ENCODE data around the gene MEX3D. TPM values are rescaled to one million over a fixed set of nuclear protein-coding genes. Genes with fewer than 3 reads are reported as not detected.

MEX3D gene
- 1 to 10 TPM; 2.4 to 7.9 (median 5.3) TPM for total RNA-seq

DNA sequence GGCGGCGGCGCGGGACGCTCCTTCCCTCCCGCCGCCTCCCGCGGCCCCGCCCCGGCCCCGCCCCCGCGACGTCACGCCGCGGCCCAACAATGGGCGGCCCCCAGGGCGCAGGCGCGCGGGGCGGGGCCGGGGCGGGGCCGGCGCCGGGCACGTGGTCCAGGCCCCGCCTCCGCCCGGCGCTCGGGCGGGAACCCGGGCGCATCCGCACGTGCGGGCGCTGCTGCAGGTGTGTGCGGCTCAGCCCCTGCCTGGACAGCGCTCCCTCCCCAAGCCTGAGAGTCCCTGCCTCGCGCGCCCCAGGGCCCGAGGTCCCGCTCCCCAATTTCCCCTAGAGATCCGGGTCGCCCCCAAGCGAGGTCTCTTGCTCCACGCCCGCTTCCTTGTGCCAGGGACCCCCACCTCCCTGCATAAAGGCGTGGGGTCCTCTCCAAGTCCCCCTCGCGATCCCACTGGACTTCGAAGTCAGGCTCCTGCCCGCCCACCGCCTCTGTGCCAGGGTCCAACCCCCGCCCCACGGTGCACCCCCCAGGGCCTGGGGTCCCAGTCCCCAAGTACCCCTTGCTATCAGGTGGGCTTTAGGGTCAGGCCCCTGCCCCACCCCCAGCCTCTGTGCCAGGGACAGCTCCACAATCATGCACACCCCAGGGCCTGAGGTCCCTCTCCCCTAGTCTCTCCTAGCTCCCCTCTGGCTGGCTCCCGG lies at the start of gene MEX3D:
MEX3D (minus strand) TSS at position 6 of the 700 bp plus-strand sequence. CDS start 267 bp downstream, outside the sequence.
- TF ChIP-seq, protein P1, sequence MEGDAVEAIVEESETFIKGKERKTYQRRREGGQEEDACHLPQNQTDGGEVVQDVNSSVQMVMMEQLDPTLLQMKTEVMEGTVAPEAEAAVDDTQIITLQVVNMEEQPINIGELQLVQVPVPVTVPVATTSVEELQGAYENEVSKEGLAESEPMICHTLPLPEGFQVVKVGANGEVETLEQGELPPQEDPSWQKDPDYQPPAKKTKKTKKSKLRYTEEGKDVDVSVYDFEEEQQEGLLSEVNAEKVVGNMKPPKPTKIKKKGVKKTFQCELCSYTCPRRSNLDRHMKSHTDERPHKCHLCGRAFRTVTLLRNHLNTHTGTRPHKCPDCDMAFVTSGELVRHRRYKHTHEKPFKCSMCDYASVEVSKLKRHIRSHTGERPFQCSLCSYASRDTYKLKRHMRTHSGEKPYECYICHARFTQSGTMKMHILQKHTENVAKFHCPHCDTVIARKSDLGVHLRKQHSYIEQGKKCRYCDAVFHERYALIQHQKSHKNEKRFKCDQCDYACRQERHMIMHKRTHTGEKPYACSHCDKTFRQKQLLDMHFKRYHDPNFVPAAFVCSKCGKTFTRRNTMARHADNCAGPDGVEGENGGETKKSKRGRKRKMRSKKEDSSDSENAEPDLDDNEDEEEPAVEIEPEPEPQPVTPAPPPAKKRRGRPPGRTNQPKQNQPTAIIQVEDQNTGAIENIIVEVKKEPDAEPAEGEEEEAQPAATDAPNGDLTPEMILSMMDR (IDR thresholded peaks at IDR 0.05 in 4 of 5, conservative IDR thresholded peaks at IDR 0.05 in 1 of 5): no peak
- no peak for TF ChIP-seq POLR2A (IDR thresholded peaks at IDR 0.05)
- intact Hi-C loops (cut with DNase I; ENCODE audit: low total_unique reads): loop anchor here (1.0 to 5.0 kb wide), 2 partner anchors 39 to 85 kb away; partner anchors contain the start of gene UQCR11
- H3K9me3 ChIP-seq: no peaks in the 10 kb centered on the region
- ATAC-seq (peak; percentile 79 to 90), DNase-seq (peak; percentile 37 to 62)
- peak within 1 kb of the TSS; percentile 37 to 53 (median 51) for H3K4me3 ChIP-seq
- H3K27ac ChIP-seq: peak within 1 kb of the TSS in 3 of 4 donors; percentile 13 to 62 (median 52)
- peaks cover 6 to 11% (median 8%) of the 10 kb centered on the region in 3 donors for H3K27me3 ChIP-seq
- H3K36me3 ChIP-seq: no peaks in the 10 kb centered on the region
- H3K4me1 ChIP-seq: peaks cover 4 to 7% of the 10 kb centered on the region in 2 donors
- in situ Hi-C loops (cut with MboI; ENCODE audit: low sequenced_read_pairs in 4 of 4): no loop called here

DNA sequence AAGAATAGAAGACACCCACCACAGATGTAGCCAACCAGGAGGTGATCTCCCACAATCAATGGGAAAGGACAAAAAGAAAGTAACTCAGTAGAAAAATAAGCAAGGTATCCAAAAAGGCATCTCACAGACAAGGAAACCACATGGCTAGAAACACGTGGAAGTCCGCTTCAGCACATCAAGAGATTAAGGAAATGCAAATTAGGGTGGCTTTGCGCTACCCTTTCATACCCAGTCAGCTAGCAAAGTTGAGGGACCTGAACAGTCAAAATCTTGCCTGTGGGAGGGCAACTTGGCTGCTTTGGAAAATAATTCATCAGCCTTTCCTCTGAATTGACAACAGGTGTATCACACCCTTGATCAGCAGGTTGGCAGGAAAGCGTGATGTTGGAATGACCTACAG lies 48.8 kb upstream of the MEX3D start:
- Histone ChIP-seq H3K9me3 (no peaks in the 10 kb centered on the region), H3K4me1 (no peaks in the 10 kb centered on the region), H3K27ac (no peak overlapping the region), H3K4me3 (no peak overlapping the region), H3K36me3 (peaks cover 0 to 28% of the 10 kb centered on the region in 2 donors), H3K27me3 (no peaks in the 10 kb centered on the region)
- TF ChIP-seq, protein P1 (IDR thresholded peaks at IDR 0.05 in 4 of 5, conservative IDR thresholded peaks at IDR 0.05 in 1 of 5): no peak
- no peak for TF ChIP-seq POLR2A (IDR thresholded peaks at IDR 0.05)
- in situ Hi-C loops (cut with MboI; ENCODE audit: low sequenced_read_pairs in 4 of 4) (no loop called here), intact Hi-C loops (cut with DNase I; ENCODE audit: low total_unique reads) (no loop called here)
- ATAC-seq (no peak), DNase-seq (no peak)

DNA sequence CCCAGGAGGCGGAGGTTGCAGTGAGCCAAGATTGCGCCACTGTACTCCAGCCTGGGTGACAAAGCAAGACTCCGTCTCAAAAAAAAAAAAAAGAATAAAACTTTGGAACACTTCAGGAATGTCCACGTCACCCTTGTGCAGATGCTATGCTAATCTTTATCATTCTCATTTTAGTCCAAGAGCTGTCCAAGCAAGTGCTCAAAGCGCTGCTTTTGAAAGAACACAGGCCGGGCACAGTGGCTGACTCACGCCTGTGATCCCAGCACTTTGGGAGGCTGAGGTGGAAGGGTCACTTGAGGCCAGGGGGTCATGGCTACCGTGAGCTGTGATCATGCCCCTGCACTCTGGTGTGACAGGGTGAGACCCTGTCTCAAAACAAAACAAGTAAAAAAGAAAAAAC lies 48.3 kb upstream of the MEX3D start:
- Histone ChIP-seq H3K4me3 (no peak overlapping the region), H3K27ac (no peak overlapping the region), H3K27me3 (no peaks in the 10 kb centered on the region), H3K4me1 (no peaks in the 10 kb centered on the region), H3K9me3 (no peaks in the 10 kb centered on the region), H3K36me3 (peaks cover 0 to 26% of the 10 kb centered on the region in 2 donors)
- in situ Hi-C loops (cut with MboI; ENCODE audit: low sequenced_read_pairs in 4 of 4) (no loop called here), intact Hi-C loops (cut with DNase I; ENCODE audit: low total_unique reads) (no loop called here)
- ATAC-seq: no peak
- DNase-seq: no peak
- TF ChIP-seq, protein P1 (IDR thresholded peaks at IDR 0.05 in 4 of 5, conservative IDR thresholded peaks at IDR 0.05 in 1 of 5): no peak
- no peak for TF ChIP-seq POLR2A (IDR thresholded peaks at IDR 0.05)

DNA sequence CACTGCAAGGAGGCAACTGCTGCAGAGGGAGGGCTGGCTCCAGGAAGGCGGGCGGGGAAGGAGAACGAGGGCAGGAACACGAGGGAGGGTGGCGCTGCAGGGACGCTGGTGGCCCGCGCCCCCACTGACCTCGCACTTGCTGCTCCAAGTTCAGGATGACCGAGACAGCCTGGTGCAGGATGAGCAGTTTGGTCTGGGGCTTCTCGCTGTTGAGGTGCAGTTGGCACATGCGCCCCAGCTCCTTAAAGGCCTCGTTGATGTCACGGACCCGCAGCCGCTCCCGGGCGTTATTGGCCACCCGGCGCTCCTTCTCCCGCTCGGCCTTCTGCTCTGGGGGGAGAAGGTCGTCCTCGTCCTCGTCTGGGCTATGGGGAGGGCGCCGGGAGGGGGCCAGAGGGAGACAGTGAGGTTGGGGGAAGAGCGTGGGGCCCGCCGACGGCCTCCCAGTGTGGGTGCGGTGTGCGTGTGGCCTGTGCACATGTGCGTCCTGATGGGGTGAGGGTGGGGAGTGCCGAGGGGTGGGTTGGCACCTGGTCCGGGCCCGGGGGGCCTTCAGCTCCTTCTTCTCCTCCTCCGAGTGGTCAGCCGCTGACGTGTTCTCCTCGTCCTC lies 47.1 kb upstream of the MEX3D start:
- Histone ChIP-seq H3K4me1 (no peaks in the 10 kb centered on the region), H3K27me3 (no peaks in the 10 kb centered on the region), H3K4me3 (no peak overlapping the region), H3K36me3 (peaks cover 0 to 31% of the 10 kb centered on the region in 2 donors), H3K9me3 (no peaks in the 10 kb centered on the region), H3K27ac (no peak overlapping the region)
- TF ChIP-seq, protein P1 (IDR thresholded peaks at IDR 0.05 in 4 of 5, conservative IDR thresholded peaks at IDR 0.05 in 1 of 5): no peak
- TF ChIP-seq POLR2A (IDR thresholded peaks at IDR 0.05): no peak
- DNase-seq (no peak), ATAC-seq (no peak)
- intact Hi-C loops (cut with DNase I; ENCODE audit: low total_unique reads): no loop called here
- in situ Hi-C loops (cut with MboI; ENCODE audit: low sequenced_read_pairs in 4 of 4): no loop called here
